Endothelial cell of umbilical vein (primary cell): ENCODE data around the gene SNX9.

Experiments used
- CTCF ChIP-seq, 2 donors: IDR thresholded peaks; 1 replicate in 1 of 2; 2 replicates in 1 of 2; pipeline ENCODE4 v1.5.1; 2011; ENCODE audit warnings: low read length in 2 of 2, mild to moderate bottlenecking in 2 of 2, moderate library complexity in 2 of 2, control low read depth in 1 of 2, inconsistent platforms in 1 of 2, low read depth in 1 of 2; ENCODE audit not compliant: insufficient read depth in 1 of 2; ENCODE audit errors: extremely low read depth in 1 of 2
- EZH2 ChIP-seq: IDR thresholded peaks from 2 replicates; pipeline ENCODE4 v1.6.1; 2012; ENCODE audit warnings: borderline replicate concordance, low read depth, mild to moderate bottlenecking, moderate library complexity, low read length, inconsistent platforms; ENCODE audit not compliant: severe bottlenecking
- FOS ChIP-seq: IDR thresholded peaks from 2 replicates; pipeline ENCODE4 v1.6.1; 2011; ENCODE audit warnings: mild to moderate bottlenecking, low read length, moderate library complexity, borderline replicate concordance; ENCODE audit not compliant: insufficient read depth
- JUN ChIP-seq: IDR thresholded peaks from 2 replicates; pipeline ENCODE4 v1.6.1; 2011; ENCODE audit warnings: borderline replicate concordance, low read depth; ENCODE audit not compliant: insufficient read length, insufficient read depth
- POLR2A ChIP-seq: IDR thresholded peaks from 2 replicates; pipeline ENCODE4 v1.6.1; 2012; ENCODE audit warnings: low read depth, mild to moderate bottlenecking, control low read depth, low read length
- TF ChIP-seq, protein P1 (sequence below): IDR thresholded peaks from 2 replicates; pipeline ENCODE4 v1.6.1; 2011; ENCODE audit not compliant: insufficient read depth, insufficient read length

DNA sequence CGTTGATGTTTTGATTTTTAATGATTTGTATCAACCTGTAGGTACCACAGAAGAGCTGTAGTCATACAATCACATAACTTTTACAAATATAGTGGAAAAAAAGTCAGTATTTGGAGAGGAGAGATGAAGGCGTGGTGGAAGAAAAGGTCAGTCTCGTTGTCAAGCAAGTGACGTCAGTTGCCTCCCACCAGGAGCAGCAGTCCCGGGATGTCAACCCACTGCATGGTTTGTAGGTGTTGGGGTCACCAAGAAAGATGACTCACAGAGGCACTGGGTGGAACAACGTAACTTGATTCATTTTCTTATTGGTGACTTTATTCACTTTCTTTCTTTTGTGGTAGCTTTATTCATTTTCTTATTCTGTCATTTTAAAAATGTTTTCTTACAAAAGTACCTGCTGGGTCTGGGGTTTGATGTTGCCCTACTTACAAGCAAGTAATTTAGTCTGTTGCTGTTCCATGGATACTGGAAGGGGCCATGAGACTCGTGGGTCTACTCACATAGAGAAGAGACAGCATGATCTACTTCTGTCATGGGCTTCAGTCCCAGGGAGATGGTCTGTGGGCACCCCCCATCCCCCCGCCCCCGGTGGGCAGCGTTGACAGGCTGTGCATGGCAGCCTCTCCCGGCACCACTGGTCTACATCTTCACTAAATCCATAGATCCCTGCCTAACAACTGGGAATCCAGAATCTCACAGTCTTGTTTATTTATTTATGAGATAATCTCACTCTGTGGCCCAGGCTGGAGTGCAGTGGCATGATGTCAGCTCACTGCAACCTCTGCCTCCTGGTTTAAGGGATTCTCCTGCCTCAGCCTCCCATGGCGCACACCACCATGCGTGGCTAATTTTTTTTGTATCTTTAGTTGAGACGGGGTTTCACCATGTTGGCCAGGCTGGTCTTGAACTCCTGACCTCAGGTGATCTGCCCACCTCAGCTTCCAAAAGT, 122.2 kb downstream of the SNX9 start:
- no peak for TF ChIP-seq FOS
- TF ChIP-seq EZH2: no peak
- TF ChIP-seq CTCF (IDR thresholded peaks at IDR 0.05; ENCODE audit: extremely low read depth in 1 of 2, insufficient read depth in 1 of 2, low read depth in 1 of 2, low read length in 2 of 2): no peak
- TF ChIP-seq, protein P1, sequence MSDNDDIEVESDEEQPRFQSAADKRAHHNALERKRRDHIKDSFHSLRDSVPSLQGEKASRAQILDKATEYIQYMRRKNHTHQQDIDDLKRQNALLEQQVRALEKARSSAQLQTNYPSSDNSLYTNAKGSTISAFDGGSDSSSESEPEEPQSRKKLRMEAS: no peak
- no peak for TF ChIP-seq POLR2A
- no peak for TF ChIP-seq JUN
